ENCODE results near the gene RGL1.

The RGL1 gene

DNA sequence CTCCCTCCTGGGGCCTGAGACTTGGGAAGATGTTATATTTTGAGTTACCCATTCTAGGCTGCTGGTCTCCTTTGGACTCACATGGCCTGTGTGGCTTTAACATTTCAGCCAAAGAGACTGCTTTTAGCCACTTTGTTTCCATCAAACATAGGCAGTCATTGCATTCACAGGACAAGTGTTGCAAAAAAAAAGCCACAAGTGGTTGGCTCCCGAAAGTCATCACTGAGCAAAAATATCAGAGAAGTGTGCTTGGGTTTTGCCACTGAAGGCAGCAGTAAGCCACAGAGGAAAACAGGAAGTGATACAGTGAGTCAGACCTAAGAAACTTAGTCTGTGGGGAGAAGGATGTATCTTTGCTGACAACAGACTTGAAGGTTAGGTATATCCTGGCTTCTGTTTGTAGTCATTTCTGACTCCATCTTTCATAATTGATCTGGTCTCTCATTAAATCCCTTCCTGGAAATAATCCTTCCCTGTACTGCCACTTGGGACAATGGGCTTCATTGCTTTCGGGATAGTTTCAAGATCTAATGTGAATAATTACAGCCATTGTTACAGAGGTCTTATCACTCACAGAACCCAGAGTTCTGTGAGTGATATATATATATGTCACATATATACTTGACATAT is 151.8 kb downstream of the RGL1 start:
- ChIA-PET POLR2A (no interaction called here), CTCF (interaction anchor here (1.4 to 3.1 kb wide), 4 partner anchors 10 to 77 kb away, joined by 3 to 19 read pairs (median 4); no protein-coding TSS in a partner anchor)
- TF ChIP-seq CTCF (IDR thresholded peaks at IDR 0.05; ENCODE audit: insufficient read depth, low read length, missing control alignments), result peak; percentile 35
- no peak overlapping the region for H3K4me3 ChIP-seq (ENCODE audit: low read depth, low read length)
- peak; percentile 62 for DNase-seq (ENCODE audit: low read depth, low spot score)

DNA sequence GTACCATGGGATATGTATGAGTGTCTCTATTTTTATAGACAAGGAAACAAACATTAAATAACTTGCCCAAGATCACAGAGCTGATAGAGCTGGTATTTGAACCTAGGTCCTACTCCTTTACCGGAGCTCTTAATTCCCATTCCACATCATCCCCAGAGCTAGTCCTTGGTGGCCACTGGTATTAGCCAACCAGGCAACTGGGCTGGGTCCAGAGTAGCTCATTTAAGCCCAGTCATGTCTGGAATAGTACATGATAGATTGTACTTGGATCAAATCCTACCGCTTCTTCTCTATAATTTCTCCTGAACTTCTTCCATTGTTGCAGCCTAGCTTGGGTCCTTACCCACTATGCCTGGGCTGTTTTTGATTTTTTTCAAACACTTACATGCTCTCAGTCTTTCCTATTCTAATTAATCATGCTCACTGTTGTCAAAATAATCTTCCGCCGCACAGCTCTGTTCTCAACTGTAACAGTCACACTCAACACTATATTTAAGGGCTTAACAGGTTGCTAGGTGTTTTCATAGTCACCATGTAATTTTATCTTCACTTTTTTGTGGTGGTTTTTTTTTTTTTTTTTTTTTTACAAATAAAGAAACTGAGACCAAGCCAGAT is 152.4 kb downstream of the RGL1 start:
- no peak for DNase-seq (ENCODE audit: low read depth, low spot score)
- no peak overlapping the region for H3K4me3 ChIP-seq (ENCODE audit: low read depth, low read length)
- TF ChIP-seq CTCF (IDR thresholded peaks at IDR 0.05; ENCODE audit: insufficient read depth, low read length, missing control alignments), result no peak
- ChIA-PET POLR2A (no interaction called here), CTCF (interaction anchor here (1.4 to 3.1 kb wide), 2 partner anchors 14 to 77 kb away, joined by 3 to 19 read pairs; no protein-coding TSS in a partner anchor)

DNA sequence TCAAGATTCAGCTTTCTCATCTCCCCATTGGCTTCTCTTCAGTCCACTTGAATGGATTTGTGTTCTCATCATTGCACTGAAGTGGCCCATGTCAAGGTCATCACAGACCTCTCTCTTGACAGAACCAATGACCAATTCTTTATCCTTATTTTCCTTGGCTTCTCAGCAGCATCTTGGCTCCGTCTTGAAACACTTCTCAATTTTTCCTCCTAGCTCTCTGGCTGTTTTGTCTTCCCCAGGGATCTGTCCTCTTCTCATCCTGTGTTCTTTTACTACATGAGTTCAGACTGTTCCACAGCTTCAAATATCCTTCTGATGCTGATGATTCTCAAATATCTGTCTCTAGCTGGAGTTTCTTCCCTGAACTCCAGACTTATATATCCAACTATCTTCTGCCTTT is 154.0 kb downstream of the RGL1 start:
- no peak overlapping the region for H3K4me3 ChIP-seq (ENCODE audit: low read depth, low read length)
- no peak for TF ChIP-seq CTCF (IDR thresholded peaks at IDR 0.05; ENCODE audit: insufficient read depth, low read length, missing control alignments)
- no peak for DNase-seq (ENCODE audit: low read depth, low spot score)
- CTCF ChIA-PET, result no interaction called here
- POLR2A ChIA-PET, result no interaction called here

DNA sequence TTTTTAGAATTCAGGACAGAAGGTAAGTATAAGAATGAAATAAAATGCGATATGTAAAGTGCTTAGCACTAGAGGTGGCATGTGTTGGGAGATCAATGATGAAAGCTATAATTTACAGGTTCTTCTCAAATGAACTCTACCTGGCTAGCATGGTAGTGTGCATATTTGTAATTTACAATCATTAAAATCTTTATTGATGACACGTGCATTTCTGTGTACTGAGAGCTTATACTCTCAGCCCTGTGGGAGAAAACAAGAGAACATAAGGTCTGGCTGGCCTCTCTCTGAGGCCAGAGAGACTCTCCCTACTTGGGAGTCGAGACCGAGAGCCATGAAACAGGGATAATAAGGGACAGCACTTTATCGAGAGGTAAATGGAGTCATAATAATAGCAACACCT is 156.2 kb downstream of the RGL1 start:
- ChIA-PET POLR2A (no interaction called here), CTCF (no interaction called here)
- TF ChIP-seq CTCF (IDR thresholded peaks at IDR 0.05; ENCODE audit: insufficient read depth, low read length, missing control alignments), result no peak

GRCh38 chr1:183962903-183963302 is 158.0 kb downstream of the RGL1 start:
- ChIA-PET CTCF (no interaction called here), POLR2A (no interaction called here)
- no peak overlapping the region for H3K4me3 ChIP-seq (ENCODE audit: low read depth, low read length)
- no peak for DNase-seq (ENCODE audit: low read depth, low spot score)
- TF ChIP-seq CTCF (IDR thresholded peaks at IDR 0.05; ENCODE audit: insufficient read depth, low read length, missing control alignments), result no peak

More for the DNA sequence above, 156.2 kb downstream of the RGL1 start:
- DNase-seq (ENCODE audit: low read depth, low spot score), result no peak
- no peak overlapping the region for H3K4me3 ChIP-seq (ENCODE audit: low read depth, low read length)

DNA sequence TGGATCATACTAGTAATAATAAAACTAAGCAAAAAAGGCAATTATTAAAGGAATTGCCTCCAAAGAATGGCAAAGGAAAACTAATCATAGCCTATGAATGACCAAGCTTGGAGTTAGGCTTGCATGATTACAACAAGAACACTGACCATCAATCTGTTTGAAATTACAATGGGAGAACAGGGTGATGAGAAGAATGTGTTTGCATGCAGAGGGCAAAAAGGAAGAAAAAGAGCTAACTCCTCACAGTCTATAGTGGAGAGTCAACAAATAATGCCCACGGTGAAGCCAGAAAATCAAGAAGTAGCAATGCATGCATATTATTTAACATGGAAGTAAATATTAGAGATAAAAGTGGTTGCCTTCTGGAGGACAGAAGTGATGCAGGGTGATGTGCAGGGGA is 160.8 kb downstream of the RGL1 start:
- CTCF ChIA-PET, result interaction anchor here (0.9 kb wide), 1 partner anchor 310 kb away, joined by 3 read pairs; no protein-coding TSS in a partner anchor

More for the DNA sequence above, 160.8 kb downstream of the RGL1 start:
- no peak overlapping the region for H3K4me3 ChIP-seq (ENCODE audit: low read depth, low read length)
- TF ChIP-seq CTCF (IDR thresholded peaks at IDR 0.05; ENCODE audit: insufficient read depth, low read length, missing control alignments), result no peak
- POLR2A ChIA-PET, result no interaction called here
- DNase-seq (ENCODE audit: low read depth, low spot score), result no peak

Measured in AG04449 (cell line).